ENCODE measurements around the gene AGTR1. TPM values are rescaled to one million over a fixed set of nuclear protein-coding genes. Genes with fewer than 3 reads are reported as not detected.

The AGTR1 gene
- total and polyA plus RNA-seq, 2 of the 13 experiments (the other 11 are each of a cell fraction or from before 2014, with no cell fraction given), result 0.64 to 1.5 TPM

GRCh38 chr3:148772835-148773234 is 75.1 kb downstream of the AGTR1 start:
- no peaks in the 10 kb centered on the region for H3K9me3 ChIP-seq (ENCODE audit: low read length)
- FAIRE-seq (no peak), ATAC-seq (no peak), DNase-seq (ENCODE audit: low spot score) (no peak)
- intact Hi-C loops (cut with micrococcal nuclease; ENCODE audit: unreplicated experiment), result no loop called here
- no peaks in the 10 kb centered on the region for H3K36me3 ChIP-seq (replicated peaks in 1 of 2; ENCODE audit: control insufficient read depth in 1 of 2, insufficient read depth in 2 of 2, low read length in 2 of 2)
- BruUV-seq (replicated peaks), result no TSS peak
- ChIA-PET CTCF (ENCODE audit: low intra/inter-chr PET ratio, low total read pairs) (no interaction called here), POLR2A (no interaction called here)
- no peaks in the 10 kb centered on the region for H3K4me1 ChIP-seq (ENCODE audit: insufficient read depth, low read length)
- no peak overlapping the region for H2AFZ ChIP-seq (ENCODE audit: low read length)
- no peak overlapping the region for H3K27ac ChIP-seq (ENCODE audit: extremely low read length, insufficient read depth, low read length)
- H3K4me3 ChIP-seq (replicated peaks in 1 of 3; ENCODE audit: insufficient read depth in 1 of 3, low read depth in 2 of 3, low read length in 3 of 3), result no peak overlapping the region
- no peaks in the 10 kb centered on the region for H4K20me1 ChIP-seq (ENCODE audit: insufficient read depth, low read length)
- H3K79me2 ChIP-seq (ENCODE audit: insufficient read depth, low read length), result no peaks in the 10 kb centered on the region
- no peak overlapping the region for H3K9ac ChIP-seq (ENCODE audit: insufficient read depth, low read depth, low read length)
- H3K4me2 ChIP-seq (ENCODE audit: low read depth, low read length), result no peak overlapping the region
- TF ChIP-seq USF2 (IDR thresholded peaks at IDR 0.05; ENCODE audit: low read depth, low read length), result no peak
- no peak for TF ChIP-seq USF2 (CRISPR knock-in tag; IDR thresholded peaks at IDR 0.05; ENCODE audit: borderline replicate concordance)
- no peak for TF ChIP-seq ZFP62 (CRISPR knock-in tag; IDR thresholded peaks at IDR 0.05)
- TF ChIP-seq ZGPAT (CRISPR knock-in tag; IDR thresholded peaks at IDR 0.05), result no peak
- no peak for TF ChIP-seq MAF1 (CRISPR knock-in tag; IDR thresholded peaks at IDR 0.05; ENCODE audit: borderline replicate concordance)
- no peak for TF ChIP-seq RAD51 (IDR thresholded peaks at IDR 0.05; ENCODE audit: borderline replicate concordance)
- no peak for TF ChIP-seq ONECUT2 (CRISPR knock-in tag; IDR thresholded peaks at IDR 0.05)
- TF ChIP-seq ZXDC (CRISPR knock-in tag; IDR thresholded peaks at IDR 0.05), result no peak
- TF ChIP-seq SRSF1 (optimal IDR thresholded peaks at IDR 0.05; ENCODE audit: low read depth, low read length), result no peak
- no peak for TF ChIP-seq NCOA5 (CRISPR knock-in tag; IDR thresholded peaks at IDR 0.05)
- no peak for TF ChIP-seq SNAI1 (CRISPR knock-in tag; IDR thresholded peaks at IDR 0.05; ENCODE audit: borderline replicate concordance)
- no peak for TF ChIP-seq MED8 (CRISPR knock-in tag; IDR thresholded peaks at IDR 0.05; ENCODE audit: insufficient replicate concordance)
- TF ChIP-seq YEATS4 (CRISPR knock-in tag; IDR thresholded peaks at IDR 0.05; ENCODE audit: borderline replicate concordance), result no peak
- no peak for TF ChIP-seq MTA3 (CRISPR knock-in tag; IDR thresholded peaks at IDR 0.05)
- H3K27me3 ChIP-seq (ENCODE audit: control insufficient read depth in 1 of 2, insufficient read depth in 2 of 2, low read length in 2 of 2), result no peaks in the 10 kb centered on the region
- in situ Hi-C loops (cut with HindIII; ENCODE audit: extremely low pct_ligation_motif_present, low pct_unique_long_range_greater_than_20kb), result no loop called here
